HL-60 (cell line): ENCODE results near the gene RNF222.

Experiments
- CTCF ChIP-seq: IDR thresholded peaks from one replicate; pipeline ENCODE4 v1.5.1; 2011; ENCODE audit warnings: low read length, control low read depth, inconsistent platforms; ENCODE audit not compliant: insufficient read depth
- POLR2AphosphoS5 ChIP-seq: IDR thresholded peaks from 2 replicates; pipeline ENCODE4 v1.6.1; 2012; ENCODE audit warnings: low read depth

- TF ChIP-seq POLR2AphosphoS5 (no peak), CTCF (no peak)
Measured at GRCh38 chr17:8442310-8442709, 44.7 kb upstream of the RNF222 start.
